Small intestine (tissue), 7 donors: ENCODE data around the gene NUDT16L1. TPM values are rescaled to one million over a fixed set of nuclear protein-coding genes. Genes with fewer than 3 reads are reported as not detected.

ENCODE experiments used
- DNase-seq, 2 donors: peaks; one replicate each; pipeline versions ENCODE4 v3.0.0 to v3.0.0-alpha.2; 2013
- FAIRE-seq: peaks from 2 replicates; lab custom pipeline; 2012; peaks lifted over from hg19 to GRCh38; lab: Jason Lieb, UNC
- H3K27ac ChIP-seq, 3 donors: one replicate each; pipeline ENCODE4 v1.5.1; 2013; ENCODE audit warnings: low read length in 2 of 3, mild to moderate bottlenecking in 2 of 3, control low read depth in 1 of 3, inconsistent platforms in 1 of 3, low read depth in 1 of 3, moderate library complexity in 1 of 3
- H3K27me3 ChIP-seq, 3 donors: one replicate each; pipeline ENCODE4 v1.6.1; 2013; ENCODE audit warnings: low read length in 3 of 3, inconsistent platforms in 1 of 3; ENCODE audit not compliant: control insufficient read depth in 3 of 3, insufficient read depth in 3 of 3
- H3K36me3 ChIP-seq, 3 donors: one replicate each; pipeline ENCODE4 v1.6.1; 2013; ENCODE audit warnings: low read length in 3 of 3, inconsistent platforms in 1 of 3, low read depth in 1 of 3, mild to moderate bottlenecking in 1 of 3, moderate library complexity in 1 of 3; ENCODE audit not compliant: control insufficient read depth in 3 of 3, insufficient read depth in 2 of 3
- H3K4me1 ChIP-seq, 3 donors: one replicate each; pipeline ENCODE4 v1.6.1; 2013; ENCODE audit warnings: low read length in 2 of 3, inconsistent platforms in 1 of 3, low read depth in 1 of 3, mild to moderate bottlenecking in 1 of 3, moderate library complexity in 1 of 3; ENCODE audit not compliant: control insufficient read depth in 3 of 3, insufficient read depth in 2 of 3
- H3K4me3 ChIP-seq, 3 donors: one replicate each; pipeline ENCODE4 v1.5.1; 2013; ENCODE audit warnings: low read length in 3 of 3, control low read depth in 1 of 3, inconsistent platforms in 1 of 3, low read depth in 1 of 3, mild to moderate bottlenecking in 1 of 3, moderate library complexity in 1 of 3
- H3K9me3 ChIP-seq, 2 donors: one replicate each; pipeline ENCODE4 v1.6.1; 2013; ENCODE audit warnings: low read depth in 1 of 2, low read length in 1 of 2; ENCODE audit not compliant: control insufficient read depth in 2 of 2, insufficient read depth in 1 of 2
- WGBS, 3 donors: extraction: QIAGEN DNeasy Blood & Tissue Kit; methylation state at CpG; one replicate each; pipeline ENCODE4 v1.1.7; 2013; 5-methylcytosine and 5-hydroxymethylcytosine counted together
- polyA plus RNA-seq, 4 donors: library from polyadenylated mRNA; stranded (reverse) in 3 of 4; unstranded in 1 of 4; fragments of 200-250 nt in 3 of 4; fragments of 120-200 nt in 1 of 4; gene quantifications; one replicate each; pipeline versions ENCODE4 v1.2.1 to v1.2.3, GENCODE V29; 2013
- donor health status: healthy with polysubstance abuse.
- donor health status: control.
- donor health status: control.
- donor health status: Bipolar disorder and iron deficiency.
- donor health status: healthy.

The NUDT16L1 gene
- polyA plus RNA-seq, 4 donors = 44.5 to 73.1 (median 54.8) TPM

DNA sequence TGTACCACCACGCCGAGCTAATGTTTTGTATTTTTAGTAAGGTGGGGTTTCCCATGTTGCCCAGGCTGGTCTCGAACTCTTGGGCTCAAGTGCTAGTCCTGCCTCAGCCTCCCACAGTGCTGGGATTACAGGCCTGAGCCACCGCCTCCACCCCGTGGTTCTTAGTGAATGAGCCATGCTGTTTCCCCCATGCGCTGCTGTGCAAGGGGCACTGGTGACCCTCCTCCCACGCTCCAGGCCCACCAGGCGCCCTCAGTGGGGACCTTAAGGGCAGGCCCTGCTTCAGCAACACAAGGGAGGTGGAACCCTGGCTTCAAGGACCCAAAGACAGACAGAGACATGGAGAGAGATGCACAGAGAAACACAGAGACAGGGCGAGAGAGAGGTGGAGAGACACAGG is 15.4 kb upstream of the NUDT16L1 start:
- Histone ChIP-seq H3K36me3 (peaks cover 0 to 96% (median 13%) of the 10 kb centered on the region in 3 donors), H3K27ac (peak overlapping the region in 2 of 3 donors; percentile 48 to 78), H3K4me3 (no peak overlapping the region), H3K9me3 (no peaks in the 10 kb centered on the region), H3K27me3 (no peaks in the 10 kb centered on the region), H3K4me1 (peaks cover 0 to 53% (median 2%) of the 10 kb centered on the region in 3 donors)
- DNase-seq = no peak
- FAIRE-seq = no peak
- 91 to 95% (median 93%) methylated on average over 9 of the region's 9 CpGs for WGBS, 3 donors

DNA sequence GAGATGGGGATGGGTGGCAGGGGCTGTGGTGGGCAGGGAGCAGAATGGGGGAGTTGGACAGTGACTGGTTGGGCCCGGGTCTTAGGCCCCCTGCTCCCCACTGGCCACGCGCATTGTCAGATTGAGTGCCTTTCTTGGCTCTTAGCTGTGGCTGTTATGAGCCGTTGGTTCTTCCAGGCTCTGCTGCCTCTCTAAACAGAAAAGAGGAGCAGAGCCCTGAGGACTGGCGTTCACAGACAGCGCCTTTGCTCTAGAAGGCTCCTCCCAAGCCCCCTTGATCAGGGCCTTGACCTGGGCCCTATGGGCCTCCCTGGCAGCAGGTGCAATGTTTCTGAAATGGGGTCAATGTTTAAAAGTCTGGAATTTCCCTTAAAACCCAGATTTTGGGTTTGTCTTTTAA is 14.8 kb upstream of the NUDT16L1 start:
- peaks cover 0 to 53% (median 2%) of the 10 kb centered on the region in 3 donors for H3K4me1 ChIP-seq
- DNase-seq = no peak
- no peak overlapping the region for H3K4me3 ChIP-seq
- H3K36me3 ChIP-seq = peaks cover 2 to 96% (median 14%) of the 10 kb centered on the region in 3 donors
- FAIRE-seq = no peak
- H3K27ac ChIP-seq = peak overlapping the region; percentile 78 to 94 (median 94)
- H3K27me3 ChIP-seq = no peaks in the 10 kb centered on the region
- WGBS, 3 donors = 64 to 90% (median 87%) methylated on average over 3 to 6 of the region's 6 CpGs
- H3K9me3 ChIP-seq = no peaks in the 10 kb centered on the region

DNA sequence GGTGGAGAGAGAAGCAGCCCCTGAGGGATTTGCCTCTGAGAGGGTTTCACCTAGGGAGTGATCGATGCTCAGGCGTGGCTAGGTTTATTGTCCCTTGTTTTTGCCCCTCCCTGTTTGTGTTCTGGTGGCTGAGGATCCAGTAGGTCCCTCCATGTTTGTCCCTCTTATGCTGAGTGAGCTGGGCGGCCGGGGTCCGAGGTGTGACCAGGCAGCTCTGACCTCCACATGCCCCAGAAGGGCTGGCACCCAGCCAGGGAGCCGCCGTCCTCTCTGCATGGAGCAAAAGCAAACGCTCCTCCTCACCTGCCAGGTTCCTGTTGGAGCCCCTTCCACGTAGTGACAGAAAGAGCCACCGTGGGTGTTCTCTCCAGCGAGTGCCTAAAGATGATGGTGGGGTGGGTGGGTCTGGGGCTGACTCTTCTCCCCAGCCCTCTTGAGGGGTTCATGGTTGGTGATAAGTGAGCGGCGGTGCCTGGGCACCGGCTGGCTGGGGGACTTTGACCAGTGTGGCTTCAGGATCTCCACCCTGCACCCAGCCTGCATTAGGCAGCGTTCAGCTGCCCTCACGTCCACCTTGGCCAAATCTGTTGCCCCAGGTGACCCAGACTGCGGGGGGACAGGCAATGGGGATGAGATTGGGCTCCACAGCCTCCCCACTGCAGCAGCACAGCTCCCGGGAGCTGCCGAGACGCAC is 14.1 kb upstream of the NUDT16L1 start:
- no peaks in the 10 kb centered on the region for H3K9me3 ChIP-seq
- no peaks in the 10 kb centered on the region for H3K27me3 ChIP-seq
- DNase-seq (peak; percentile 70 to 89), FAIRE-seq (no peak)
- H3K4me1 ChIP-seq = peaks cover 0 to 53% (median 2%) of the 10 kb centered on the region in 3 donors
- peaks cover 8 to 97% (median 20%) of the 10 kb centered on the region in 3 donors for H3K36me3 ChIP-seq
- 10 to 59% (median 27%) methylated on average over 20 of the region's 20 CpGs for WGBS, 3 donors
- H3K4me3 ChIP-seq = peak overlapping the region in 1 of 3 donors; percentile 24
- H3K27ac ChIP-seq = peak overlapping the region; percentile 78 to 94 (median 94)

DNA sequence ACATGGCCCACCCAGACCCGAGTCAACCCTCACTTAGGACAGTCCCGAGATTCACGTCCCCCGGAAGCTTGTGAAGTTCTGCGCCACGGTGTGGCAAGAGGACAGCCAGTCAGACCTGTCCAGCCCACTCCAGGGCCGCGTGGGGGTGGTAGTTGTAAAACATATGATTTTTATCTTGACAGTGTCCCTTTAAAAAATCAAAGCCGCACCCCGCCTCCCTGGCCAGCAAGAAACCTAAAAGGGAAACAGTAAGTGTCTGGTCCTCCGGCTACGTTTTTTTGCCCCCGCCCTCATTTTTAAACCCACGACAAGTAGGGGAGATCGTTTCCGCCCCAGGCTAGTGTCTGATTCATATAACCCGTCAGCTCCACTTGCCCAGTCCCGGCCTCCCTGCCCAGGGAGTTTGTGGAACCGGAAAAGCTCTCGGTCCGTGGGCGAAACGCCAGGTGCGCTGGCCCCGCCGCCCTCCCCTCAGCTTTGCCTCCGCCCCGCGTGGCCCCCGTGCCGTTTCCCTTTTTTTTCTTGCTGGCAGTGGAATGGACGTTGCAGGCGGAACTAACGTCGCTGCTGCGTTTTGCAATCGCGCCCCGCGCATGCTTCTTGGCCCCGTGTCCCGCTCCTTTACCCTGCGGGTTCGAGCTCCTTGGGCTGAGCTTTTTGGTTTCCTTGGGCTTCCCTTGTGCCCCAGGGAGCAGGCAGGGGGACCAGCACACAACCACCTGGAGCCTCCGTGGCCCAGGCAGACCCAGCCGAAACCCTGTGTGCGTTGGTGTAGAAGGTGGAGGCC is 13.3 kb upstream of the NUDT16L1 start:
- H3K27ac ChIP-seq = peak overlapping the region; percentile 78 to 94 (median 94)
- peaks cover 0 to 53% (median 2%) of the 10 kb centered on the region in 3 donors for H3K4me1 ChIP-seq
- H3K27me3 ChIP-seq = no peaks in the 10 kb centered on the region
- 15 to 61% (median 29%) methylated on average over 41 to 47 of the region's 47 CpGs for WGBS, 3 donors
- no peaks in the 10 kb centered on the region for H3K9me3 ChIP-seq
- FAIRE-seq (no peak), DNase-seq (peak in 1 of 2 donors; percentile 75)
- peak overlapping the region in 2 of 3 donors; percentile 8 to 24 for H3K4me3 ChIP-seq
- H3K36me3 ChIP-seq = peaks cover 11 to 100% (median 22%) of the 10 kb centered on the region in 3 donors

DNA sequence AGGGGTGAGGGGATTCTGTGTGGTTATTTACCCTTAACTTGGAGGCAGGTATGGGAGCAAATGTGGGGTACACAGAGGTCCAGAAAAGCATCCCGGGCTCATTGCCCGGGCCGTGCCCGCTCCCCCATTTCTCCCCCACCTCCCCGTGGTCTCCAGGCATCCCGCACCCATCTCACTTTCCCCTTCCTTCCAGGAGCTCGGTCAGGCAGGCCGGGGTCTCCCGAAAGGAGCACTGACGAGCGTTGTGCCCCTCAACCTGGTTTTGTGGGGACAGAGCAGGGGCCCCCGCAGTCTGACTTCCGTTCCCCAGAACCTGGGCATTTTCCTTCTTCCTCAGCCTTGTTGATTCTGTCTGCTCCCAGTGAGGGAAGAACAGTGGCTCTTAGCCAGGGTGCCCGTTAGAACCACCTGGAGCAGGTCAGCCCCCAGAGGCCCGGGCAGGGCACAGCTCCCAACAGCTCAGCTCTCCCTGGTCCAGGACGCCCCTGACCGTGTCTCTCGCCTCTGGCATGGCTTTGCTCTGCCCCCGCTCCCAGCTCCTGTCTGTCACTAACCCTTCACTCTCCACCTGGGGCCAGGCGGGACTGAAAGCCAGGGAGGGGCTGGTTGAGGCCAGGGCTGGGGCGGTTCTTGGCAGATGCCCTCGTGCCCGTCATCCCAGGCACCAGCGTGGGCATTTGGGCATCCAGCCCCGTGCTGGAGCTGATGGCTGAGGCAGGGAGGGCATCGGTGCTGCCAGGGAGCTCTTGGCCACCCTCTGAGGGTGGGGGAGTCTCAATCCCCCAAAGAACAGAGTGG is 12.5 kb upstream of the NUDT16L1 start:
- H3K9me3 ChIP-seq = no peaks in the 10 kb centered on the region
- no peak for FAIRE-seq
- 59 to 90% (median 68%) methylated on average over 25 to 26 of the region's 26 CpGs for WGBS, 3 donors
- peak overlapping the region in 2 of 3 donors; percentile 8 to 24 for H3K4me3 ChIP-seq
- no peaks in the 10 kb centered on the region for H3K27me3 ChIP-seq
- H3K36me3 ChIP-seq = peaks cover 11 to 100% (median 29%) of the 10 kb centered on the region in 3 donors
- DNase-seq = no peak
- peak overlapping the region; percentile 11 to 94 (median 94) for H3K27ac ChIP-seq
- peaks cover 0 to 47% (median 2%) of the 10 kb centered on the region in 3 donors for H3K4me1 ChIP-seq

DNA sequence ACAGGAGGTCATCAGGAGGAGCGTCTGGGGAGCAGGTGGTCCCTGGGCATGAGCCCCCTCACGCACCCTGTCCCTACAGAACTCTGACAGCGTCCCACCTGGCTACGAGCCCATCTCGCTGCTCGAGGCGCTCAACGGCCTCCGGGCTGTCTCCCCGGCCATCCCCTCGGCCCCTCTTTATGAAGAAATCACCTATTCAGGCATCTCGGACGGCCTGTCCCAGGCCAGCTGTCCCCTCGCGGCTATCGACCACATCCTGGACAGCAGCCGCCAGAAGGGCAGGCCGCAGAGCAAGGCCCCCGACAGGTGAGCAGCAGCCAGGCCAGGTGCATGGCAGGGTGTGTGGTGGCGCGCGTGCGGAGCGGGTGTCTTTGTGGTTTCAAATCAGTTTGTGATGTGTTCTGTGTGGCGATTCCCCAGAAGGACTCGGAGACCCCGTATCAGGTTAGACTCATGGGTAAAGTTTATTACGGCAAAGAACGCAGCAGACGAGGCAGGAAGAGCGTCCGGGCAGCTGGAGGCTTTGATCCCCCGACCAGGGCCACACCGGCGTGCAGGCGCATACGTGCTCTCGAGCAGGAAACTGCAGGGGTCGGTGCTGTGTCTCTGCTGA is 11.8 kb upstream of the NUDT16L1 start:
- H3K27ac ChIP-seq = no peak overlapping the region
- H3K27me3 ChIP-seq = no peaks in the 10 kb centered on the region
- DNase-seq (no peak), FAIRE-seq (no peak)
- peaks cover 11 to 100% (median 30%) of the 10 kb centered on the region in 3 donors for H3K36me3 ChIP-seq
- no peak overlapping the region for H3K4me3 ChIP-seq
- H3K9me3 ChIP-seq = no peaks in the 10 kb centered on the region
- H3K4me1 ChIP-seq = peaks cover 0 to 40% (median 2%) of the 10 kb centered on the region in 3 donors
- 91 to 95% (median 94%) methylated on average over 39 of the region's 39 CpGs for WGBS, 3 donors

DNA sequence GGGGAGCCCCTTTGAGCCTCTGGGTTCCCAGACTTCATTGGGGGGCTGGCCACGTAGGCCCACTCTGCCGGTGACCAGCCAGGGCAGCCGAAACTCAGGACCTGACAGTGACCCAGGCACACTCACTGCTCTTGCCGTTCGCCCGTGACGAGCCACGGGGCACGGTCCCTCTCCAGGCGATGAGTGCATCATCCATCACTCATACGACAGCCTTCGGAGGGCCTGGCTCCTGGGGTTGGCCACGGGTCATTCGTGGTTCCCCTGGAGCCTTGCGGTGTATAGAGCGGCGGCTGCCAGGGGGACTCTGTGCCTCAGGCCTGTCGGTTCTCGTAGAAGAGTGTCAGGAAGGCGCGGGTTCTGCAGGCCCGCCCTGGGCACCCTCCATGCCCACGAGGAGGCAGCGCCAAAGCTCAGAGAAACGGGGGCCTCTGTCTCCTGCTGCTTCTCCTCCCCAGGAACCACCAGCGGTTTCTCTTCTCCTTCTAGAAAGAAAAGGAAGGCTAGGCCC is 11.2 kb upstream of the NUDT16L1 start:
- 83 to 93% (median 91%) methylated on average over 26 of the region's 26 CpGs for WGBS, 3 donors
- no peak for FAIRE-seq

More for the DNA sequence above, 11.2 kb upstream of the NUDT16L1 start:
- Histone ChIP-seq H3K4me3 (no peak overlapping the region), H3K4me1 (peaks cover 0 to 35% (median 2%) of the 10 kb centered on the region in 3 donors), H3K9me3 (no peaks in the 10 kb centered on the region), H3K27ac (no peak overlapping the region), H3K27me3 (no peaks in the 10 kb centered on the region), H3K36me3 (peaks cover 16 to 100% (median 34%) of the 10 kb centered on the region in 3 donors)
- DNase-seq = no peak
